HL-60/S4 treated with phorbol 12-myristate 13-acetate at 8.2 ng/mL for 4 days and 3 days (cell line): ENCODE measurements around the gene ESRRB.

Source experiments
- in situ Hi-C: fragments of 300-500 bp; cut with MboI; formaldehyde crosslinking; loops from 2 replicates; pipeline ENCODE4 v1.15.0; 2022; ENCODE audit warnings: low sequenced_read_pairs

Gene ESRRB

GRCh38 chr14:76351941-76352340 lies 24.0 kb upstream of the ESRRB start:
- in situ Hi-C loops, result no loop called here

GRCh38 chr14:76352639-76353281 lies 23.2 kb upstream of the ESRRB start:
- in situ Hi-C loops, result no loop called here

GRCh38 chr14:76354310-76354709 lies 21.6 kb upstream of the ESRRB start:
- in situ Hi-C loops, result no loop called here

GRCh38 chr14:76355771-76356170 lies 20.2 kb upstream of the ESRRB start:
- in situ Hi-C loops, result no loop called here

GRCh38 chr14:76371066-76371465 lies 4.9 kb upstream of the ESRRB start:
- in situ Hi-C loops, result no loop called here

- in situ Hi-C loops, result no loop called here
Measured at GRCh38 chr14:76373456-76373855, 2.5 kb upstream of the ESRRB start.

GRCh38 chr14:76375484-76375883 lies 453 bp upstream of the ESRRB start:
- in situ Hi-C loops, result loop anchor here (25.0 kb wide), 1 partner anchor 313 kb away; no protein-coding TSS in a partner anchor

GRCh38 chr14:76376409-76376877 lies 506 bp downstream of the ESRRB start:
- in situ Hi-C loops, result loop anchor here (25.0 kb wide), 1 partner anchor 314 kb away; no protein-coding TSS in a partner anchor

GRCh38 chr14:76376878-76377734 lies 1.2 kb downstream of the ESRRB start:
- in situ Hi-C loops, result loop anchor here (25.0 kb wide), 1 partner anchor 315 kb away; no protein-coding TSS in a partner anchor

GRCh38 chr14:76377735-76378074 lies 1.8 kb downstream of the ESRRB start:
- in situ Hi-C loops, result loop anchor here (25.0 kb wide), 1 partner anchor 315 kb away; no protein-coding TSS in a partner anchor

GRCh38 chr14:76380991-76381390 lies 5.1 kb downstream of the ESRRB start:
- in situ Hi-C loops, result loop anchor here (25.0 kb wide), 1 partner anchor 319 kb away; no protein-coding TSS in a partner anchor

- in situ Hi-C loops, result loop anchor here (25.0 kb wide), 1 partner anchor 320 kb away; no protein-coding TSS in a partner anchor
Measured at GRCh38 chr14:76381817-76382494, 6.0 kb downstream of the ESRRB start.

GRCh38 chr14:76382495-76382832 lies 6.5 kb downstream of the ESRRB start:
- in situ Hi-C loops, result loop anchor here (25.0 kb wide), 1 partner anchor 320 kb away; no protein-coding TSS in a partner anchor

GRCh38 chr14:76385435-76385834 lies 9.5 kb downstream of the ESRRB start:
- in situ Hi-C loops, result loop anchor here (25.0 kb wide), 1 partner anchor 323 kb away; no protein-coding TSS in a partner anchor

- in situ Hi-C loops, result loop anchor here (25.0 kb wide), 1 partner anchor 325 kb away; no protein-coding TSS in a partner anchor
Measured at GRCh38 chr14:76386944-76387782, 11.2 kb downstream of the ESRRB start.

GRCh38 chr14:76389841-76390240 lies 13.9 kb downstream of the ESRRB start:
- in situ Hi-C loops, result loop anchor here (25.0 kb wide), 1 partner anchor 328 kb away; no protein-coding TSS in a partner anchor

GRCh38 chr14:76390621-76391020 lies 14.7 kb downstream of the ESRRB start:
- in situ Hi-C loops, result loop anchor here (25.0 kb wide), 1 partner anchor 328 kb away; no protein-coding TSS in a partner anchor

GRCh38 chr14:76391981-76392690 lies 16.2 kb downstream of the ESRRB start:
- in situ Hi-C loops, result loop anchor here (25.0 kb wide), 1 partner anchor 330 kb away; no protein-coding TSS in a partner anchor

GRCh38 chr14:76394569-76394968 lies 18.6 kb downstream of the ESRRB start:
- in situ Hi-C loops, result loop anchor here (25.0 kb wide), 1 partner anchor 332 kb away; no protein-coding TSS in a partner anchor
